Measurements from ENCODE around the gene POLD4.

POLD4 gene

DNA sequence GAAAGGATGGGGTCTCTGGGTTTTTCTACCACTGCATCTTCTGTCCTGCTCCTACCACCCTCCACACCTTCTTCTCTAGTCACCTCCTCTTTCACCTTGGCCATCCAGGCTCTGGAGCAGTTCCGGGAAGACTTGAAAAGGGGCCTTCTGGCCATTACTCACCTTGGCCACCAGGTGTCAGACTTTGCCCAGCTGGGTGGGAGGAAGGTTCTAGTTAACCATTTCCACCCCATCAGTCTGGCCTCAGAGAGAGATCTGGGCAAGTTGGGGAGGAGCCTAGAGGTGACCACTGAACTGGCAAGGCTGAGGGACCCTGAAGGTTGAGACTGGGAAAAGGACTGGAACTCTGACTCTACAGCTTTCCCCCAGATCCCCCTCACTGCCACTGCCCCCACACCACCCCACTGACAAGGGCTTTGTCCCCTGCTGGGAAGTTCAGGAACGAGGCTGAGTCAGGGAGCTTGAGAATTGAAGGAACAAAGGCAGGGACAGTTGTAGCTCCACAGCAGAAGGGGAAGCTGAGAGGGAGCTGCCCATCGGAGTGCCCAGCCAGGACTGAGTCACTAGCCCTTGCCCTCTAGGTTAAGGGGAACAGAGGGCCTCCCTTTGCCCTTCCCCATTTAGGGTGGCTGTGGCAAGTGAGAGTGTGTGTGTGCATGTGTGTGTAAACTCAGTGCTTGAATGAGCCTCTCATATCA, 3.7 kb upstream of the POLD4 start:
- peaks cover 26% of the 10 kb centered on the region for H3K4me1 Mint-ChIP-seq (ENCODE audit: low read depth)
- peaks cover 16% of the 10 kb centered on the region for H3K27me3 Mint-ChIP-seq (ENCODE audit: low read depth)
- H3K36me3 Mint-ChIP-seq (ENCODE audit: low read depth), result no peaks in the 10 kb centered on the region
- no peaks in the 10 kb centered on the region for H3K9me3 Mint-ChIP-seq
- DNase-seq (ENCODE audit: low spot score), result peak; percentile 64
- H3K4me3 Mint-ChIP-seq, result peak overlapping the region; percentile 41
- peak overlapping the region; percentile 87 for H3K27ac Mint-ChIP-seq

DNA sequence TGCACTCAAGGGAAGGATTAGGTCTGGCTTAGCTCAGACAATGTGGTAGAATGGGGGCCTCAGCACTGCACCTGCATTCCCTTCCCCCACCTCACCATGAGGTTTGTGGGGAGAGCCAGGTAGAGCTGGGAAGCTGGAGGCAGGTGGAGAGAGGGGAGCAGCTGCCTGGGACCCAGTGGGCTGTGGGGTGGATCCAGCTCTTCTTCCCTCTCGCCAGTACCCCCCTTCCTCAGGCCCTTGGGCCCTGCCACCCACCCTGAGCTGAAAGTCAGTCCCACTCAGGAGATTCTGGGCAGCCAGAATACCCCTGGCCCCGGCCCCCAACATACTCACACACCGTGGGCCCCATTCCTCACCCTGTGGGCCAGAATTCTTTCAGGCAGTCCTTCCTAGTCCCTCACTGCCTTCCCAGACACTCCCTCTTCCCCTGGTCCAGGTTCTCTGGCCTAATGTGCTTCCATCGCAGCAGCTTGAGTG, 3.1 kb upstream of the POLD4 start:
- H3K4me3 Mint-ChIP-seq, result peak overlapping the region; percentile 41
- no peaks in the 10 kb centered on the region for H3K36me3 Mint-ChIP-seq (ENCODE audit: low read depth)
- DNase-seq (ENCODE audit: low spot score), result no peak
- H3K27ac Mint-ChIP-seq, result peak overlapping the region; percentile 87
- peaks cover 30% of the 10 kb centered on the region for H3K4me1 Mint-ChIP-seq (ENCODE audit: low read depth)
- peaks cover 11% of the 10 kb centered on the region for H3K27me3 Mint-ChIP-seq (ENCODE audit: low read depth)
- no peaks in the 10 kb centered on the region for H3K9me3 Mint-ChIP-seq

DNA sequence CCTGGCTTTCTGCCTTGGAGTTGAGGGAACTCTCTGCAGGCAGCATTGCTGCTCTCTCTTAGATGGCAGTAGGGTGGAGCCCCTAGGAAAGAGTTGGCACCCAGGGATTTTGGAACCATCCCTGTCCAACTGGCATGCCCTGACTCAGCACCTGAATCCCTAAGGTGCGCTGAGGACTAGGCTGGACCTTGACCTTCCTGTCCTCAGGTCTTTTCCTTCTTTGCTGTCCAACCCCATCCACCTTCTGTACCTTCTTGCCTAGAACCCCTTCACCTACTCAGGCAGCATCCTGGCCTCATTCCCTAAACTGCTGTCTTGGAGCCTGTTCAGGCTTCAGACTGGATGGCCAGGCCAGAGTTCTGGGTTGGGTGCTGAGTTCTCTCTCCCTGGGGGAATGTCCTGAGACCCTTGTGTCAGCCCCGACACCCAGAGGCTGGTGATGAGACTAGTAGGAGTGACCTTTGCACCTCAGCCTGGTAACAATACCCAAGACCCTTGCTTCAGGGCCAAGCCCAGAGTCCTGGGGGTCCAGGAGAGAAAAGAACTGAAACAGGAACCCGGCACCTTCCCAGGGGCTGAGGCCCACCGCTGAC, 2.5 kb upstream of the POLD4 start:
- no peak for DNase-seq (ENCODE audit: low spot score)
- Mint-ChIP-seq H3K36me3 (ENCODE audit: low read depth) (no peaks in the 10 kb centered on the region), H3K4me1 (ENCODE audit: low read depth) (peaks cover 33% of the 10 kb centered on the region)

DNA sequence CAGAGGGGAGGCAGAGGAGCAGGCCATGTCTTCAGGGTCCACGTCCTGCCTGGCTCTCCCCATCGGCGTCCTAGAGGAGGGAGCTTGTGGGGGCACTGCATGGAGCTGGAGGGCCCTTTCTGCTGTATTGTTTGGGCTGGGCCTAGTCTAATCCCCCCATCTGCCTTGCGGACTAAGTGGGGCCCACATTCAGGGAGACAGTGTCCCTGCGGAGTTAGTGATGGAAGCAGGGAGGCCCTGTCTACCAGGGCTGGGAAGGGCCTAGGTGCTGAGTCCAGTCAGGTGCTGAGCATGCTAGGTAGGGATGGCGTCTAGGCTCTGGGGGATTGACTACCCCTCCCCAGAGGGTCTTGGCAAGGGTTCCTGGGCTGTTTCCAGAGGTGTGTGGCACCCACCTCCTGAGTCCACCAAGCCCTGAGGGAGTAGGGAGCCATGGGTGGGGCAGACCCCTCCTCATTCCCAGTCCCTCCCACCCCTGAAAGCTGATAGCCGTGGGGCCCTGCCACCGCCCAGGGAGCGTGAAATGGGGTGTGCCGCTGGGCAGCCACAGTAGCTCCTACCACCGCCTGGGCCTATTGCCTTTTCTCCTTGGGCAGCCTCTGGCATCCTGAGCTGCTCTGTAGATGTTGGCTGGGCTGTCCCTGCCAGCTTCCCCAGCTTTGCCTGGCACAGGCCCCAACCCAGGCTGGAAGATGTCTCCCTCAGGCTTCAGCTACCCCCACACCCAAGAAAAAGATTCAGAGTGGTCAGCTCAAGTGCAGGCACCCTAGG, 1.9 kb upstream of the POLD4 start:
- no peaks in the 10 kb centered on the region for H3K36me3 Mint-ChIP-seq (ENCODE audit: low read depth)
- no peak for DNase-seq (ENCODE audit: low spot score)
- no peak overlapping the region for H3K4me3 Mint-ChIP-seq
- H3K27me3 Mint-ChIP-seq (ENCODE audit: low read depth), result peaks cover 7% of the 10 kb centered on the region
- peaks cover 33% of the 10 kb centered on the region for H3K4me1 Mint-ChIP-seq (ENCODE audit: low read depth)
- H3K9me3 Mint-ChIP-seq, result no peaks in the 10 kb centered on the region
- H3K27ac Mint-ChIP-seq, result peak overlapping the region; percentile 100

More for the DNA sequence above, 2.5 kb upstream of the POLD4 start:
- peak overlapping the region; percentile 56 for H3K27ac Mint-ChIP-seq
- H3K27me3 Mint-ChIP-seq (ENCODE audit: low read depth), result peaks cover 7% of the 10 kb centered on the region
- no peaks in the 10 kb centered on the region for H3K9me3 Mint-ChIP-seq
- H3K4me3 Mint-ChIP-seq, result no peak overlapping the region

DNA sequence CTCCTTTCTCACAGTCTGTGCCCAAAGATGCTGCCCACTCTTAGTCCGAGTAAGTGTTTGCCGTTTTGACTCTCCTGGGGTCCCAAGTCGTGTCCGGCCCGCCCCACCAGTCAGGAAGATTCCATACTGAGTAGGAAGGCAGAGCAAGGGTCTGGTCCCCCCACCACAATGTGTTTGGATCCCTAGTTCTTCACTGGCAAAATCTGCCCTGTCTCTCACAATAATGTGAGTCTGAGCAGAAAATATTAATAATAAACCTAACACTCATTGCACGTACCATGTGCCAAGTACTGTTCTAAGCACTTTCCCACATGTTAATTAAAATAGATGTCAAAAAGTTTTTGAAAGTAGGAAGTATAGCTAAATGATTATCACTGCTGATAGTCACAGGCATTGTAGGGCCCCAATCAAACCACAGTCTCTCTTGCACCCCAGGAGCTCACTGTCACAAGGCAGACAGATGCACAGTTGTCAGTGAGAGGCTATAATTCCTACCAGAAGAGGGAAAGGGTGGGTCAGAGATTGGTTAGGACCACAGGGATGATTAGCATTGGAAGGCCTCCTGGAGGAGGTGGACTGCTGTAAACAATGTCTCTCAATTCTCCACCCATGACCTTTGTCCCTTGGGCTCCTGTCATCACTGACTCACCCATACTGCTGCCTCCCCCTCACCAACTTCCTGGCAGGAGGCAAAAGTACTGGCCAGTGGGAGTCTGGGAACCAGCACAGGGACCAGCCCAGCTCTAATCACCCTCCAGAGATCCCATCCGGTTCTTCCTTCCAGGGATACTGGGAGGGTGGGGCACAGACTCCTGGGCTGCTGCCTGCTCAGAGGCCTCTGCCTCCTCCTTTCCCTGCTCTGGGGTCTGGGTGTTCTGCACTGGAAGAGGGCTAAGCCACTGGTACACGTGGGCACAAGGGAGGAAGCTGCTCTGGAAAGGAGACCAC, 1.0 kb upstream of the POLD4 start:
- peak; percentile 56 for DNase-seq (ENCODE audit: low spot score)
- Mint-ChIP-seq H3K36me3 (ENCODE audit: low read depth) (no peaks in the 10 kb centered on the region), H3K9me3 (no peaks in the 10 kb centered on the region), H3K4me3 (peak overlapping the region; percentile 92), H3K27ac (peak overlapping the region; percentile 100), H3K27me3 (ENCODE audit: low read depth) (peaks cover 7% of the 10 kb centered on the region), H3K4me1 (ENCODE audit: low read depth) (peaks cover 33% of the 10 kb centered on the region)

DNA sequence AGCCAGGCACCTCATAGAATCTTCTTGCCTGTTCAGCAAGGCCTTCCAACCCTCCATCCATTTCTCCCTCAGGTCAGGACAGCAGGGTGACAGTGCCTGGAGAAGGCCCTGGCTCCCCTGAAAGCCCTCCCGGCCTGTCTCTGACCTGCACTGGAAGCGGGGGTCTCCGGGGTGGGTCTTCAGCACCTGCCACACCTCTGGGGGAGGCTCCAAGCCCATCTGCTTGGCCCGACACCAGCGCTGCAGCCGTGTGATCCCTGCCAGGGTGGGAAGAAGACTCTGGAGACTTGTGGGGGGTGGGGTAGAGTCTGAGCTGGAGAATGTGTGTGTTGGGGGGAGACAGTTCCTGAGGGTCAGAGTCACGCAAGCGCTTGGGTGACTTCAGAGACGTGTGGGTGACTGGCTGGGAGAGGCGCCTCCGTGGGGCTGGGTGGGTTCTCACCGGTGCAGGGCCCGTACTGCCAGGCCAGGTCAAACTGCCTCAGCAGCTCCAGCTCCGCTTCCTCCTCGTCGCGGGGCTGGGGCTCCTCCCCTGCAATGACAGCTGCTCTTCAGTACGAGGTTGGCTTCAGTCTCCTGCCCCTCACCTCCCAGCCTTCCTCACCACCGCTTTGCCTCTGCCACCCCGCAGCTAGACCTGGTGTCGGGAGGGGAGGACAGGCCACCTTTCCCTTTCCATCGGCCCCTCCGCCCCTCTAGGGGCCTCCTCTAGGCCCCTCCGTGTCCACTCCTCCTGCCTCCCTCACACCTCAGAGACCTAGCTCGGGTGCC, 615 bp downstream of the POLD4 start:
- H3K4me3 Mint-ChIP-seq, result peak overlapping the region; percentile 92
- peaks cover 33% of the 10 kb centered on the region for H3K4me1 Mint-ChIP-seq (ENCODE audit: low read depth)
- H3K36me3 Mint-ChIP-seq (ENCODE audit: low read depth), result no peaks in the 10 kb centered on the region
- peak overlapping the region; percentile 100 for H3K27ac Mint-ChIP-seq
- no peaks in the 10 kb centered on the region for H3K9me3 Mint-ChIP-seq
- no peaks in the 10 kb centered on the region for H3K27me3 Mint-ChIP-seq (ENCODE audit: low read depth)
- DNase-seq (ENCODE audit: low spot score), result no peak

DNA sequence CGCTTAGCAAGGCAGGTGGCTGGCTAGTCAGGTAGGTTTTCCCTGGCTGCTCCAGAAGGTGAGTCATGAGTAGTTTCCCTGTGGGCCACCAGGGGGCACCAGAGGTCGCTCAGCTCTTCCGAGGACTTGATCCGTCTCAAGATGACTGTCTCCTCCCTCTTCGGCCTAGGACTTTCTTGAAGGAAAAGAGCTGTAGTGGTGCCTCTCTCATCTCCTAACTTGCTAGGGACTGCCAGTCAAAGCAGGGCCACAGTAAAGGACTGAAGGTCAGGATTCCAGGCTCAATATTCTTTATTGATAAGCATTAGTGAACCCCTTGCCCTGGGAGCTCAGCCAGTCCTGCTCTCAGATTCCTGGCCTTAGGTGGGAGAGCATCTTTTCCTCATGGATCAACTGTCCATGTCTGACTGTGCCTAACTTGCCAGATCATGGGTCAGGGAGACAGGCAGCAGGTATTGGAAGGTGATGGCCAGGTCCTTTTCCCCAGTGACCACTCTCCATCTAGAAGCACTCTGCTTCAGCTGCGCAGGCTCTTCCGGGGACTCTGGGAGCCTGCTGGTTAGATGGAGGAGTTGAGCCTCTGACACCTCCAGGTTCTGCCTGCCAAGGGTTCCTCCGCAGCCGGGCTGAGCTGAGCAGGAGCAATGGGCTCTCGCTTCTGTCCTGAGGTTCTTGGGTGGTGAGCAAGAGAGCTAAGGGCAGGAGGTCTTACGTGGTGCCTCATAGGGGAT, 1.9 kb downstream of the POLD4 start:
- Mint-ChIP-seq H3K9me3 (no peaks in the 10 kb centered on the region), H3K4me3 (peak overlapping the region; percentile 68), H3K27ac (peak overlapping the region; percentile 58), H3K27me3 (ENCODE audit: low read depth) (no peaks in the 10 kb centered on the region), H3K4me1 (ENCODE audit: low read depth) (peaks cover 28% of the 10 kb centered on the region), H3K36me3 (ENCODE audit: low read depth) (no peaks in the 10 kb centered on the region)
- peak; percentile 47 for DNase-seq (ENCODE audit: low spot score)

DNA sequence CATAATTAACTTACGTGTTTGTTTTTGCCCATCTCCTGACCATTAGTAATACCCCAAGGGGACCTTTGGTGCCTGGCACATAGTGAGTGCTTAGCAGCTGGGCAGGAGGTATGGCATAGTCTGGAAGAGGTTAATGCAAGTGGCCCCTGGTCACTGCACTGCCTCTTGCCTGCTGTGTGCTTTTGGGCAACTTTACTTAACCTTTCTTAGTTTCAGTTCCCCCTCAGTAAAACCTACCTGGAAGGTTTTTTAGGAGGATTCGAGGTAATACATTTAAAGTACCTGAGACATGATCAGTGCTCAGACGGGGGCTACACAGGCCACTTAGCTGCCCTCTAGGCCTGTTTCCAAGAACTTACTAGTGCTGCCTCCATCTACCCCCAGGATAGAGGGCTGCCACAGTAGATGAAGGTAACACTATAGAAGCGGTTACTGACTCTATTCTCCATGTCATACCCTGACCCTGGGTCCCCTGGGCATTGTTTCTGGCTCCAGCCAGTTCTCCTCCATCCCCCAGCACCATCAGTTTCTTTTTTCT, 3.3 kb downstream of the POLD4 start:
- Mint-ChIP-seq H3K4me1 (ENCODE audit: low read depth) (peaks cover 38% of the 10 kb centered on the region), H3K4me3 (no peak overlapping the region), H3K36me3 (ENCODE audit: low read depth) (no peaks in the 10 kb centered on the region), H3K27ac (no peak overlapping the region), H3K27me3 (ENCODE audit: low read depth) (no peaks in the 10 kb centered on the region), H3K9me3 (no peaks in the 10 kb centered on the region)
- no peak for DNase-seq (ENCODE audit: low spot score)

DNA sequence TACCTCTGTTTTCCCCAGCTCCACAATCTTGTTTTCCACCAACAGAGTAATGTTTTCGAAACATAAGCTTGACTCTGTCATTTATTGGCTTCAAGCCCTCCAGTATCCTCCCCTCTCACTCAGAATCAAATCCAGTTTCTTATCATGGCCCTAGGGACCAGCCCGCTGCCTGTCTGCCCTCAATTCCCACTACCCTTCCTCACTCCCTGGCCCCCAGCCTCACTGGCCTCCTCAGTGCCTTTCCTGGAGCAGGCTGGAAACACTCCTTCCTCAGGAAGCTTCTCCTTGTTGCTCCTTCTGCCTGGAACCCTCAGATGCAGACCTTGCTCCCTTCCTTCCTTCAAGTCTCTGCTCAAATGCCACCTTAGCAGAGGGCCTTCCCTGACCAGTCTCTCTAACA, 3.9 kb downstream of the POLD4 start:
- Mint-ChIP-seq H3K36me3 (ENCODE audit: low read depth) (no peaks in the 10 kb centered on the region), H3K4me1 (ENCODE audit: low read depth) (peaks cover 36% of the 10 kb centered on the region), H3K27me3 (ENCODE audit: low read depth) (no peaks in the 10 kb centered on the region), H3K27ac (no peak overlapping the region), H3K9me3 (no peaks in the 10 kb centered on the region), H3K4me3 (no peak overlapping the region)
- no peak for DNase-seq (ENCODE audit: low spot score)

DNA sequence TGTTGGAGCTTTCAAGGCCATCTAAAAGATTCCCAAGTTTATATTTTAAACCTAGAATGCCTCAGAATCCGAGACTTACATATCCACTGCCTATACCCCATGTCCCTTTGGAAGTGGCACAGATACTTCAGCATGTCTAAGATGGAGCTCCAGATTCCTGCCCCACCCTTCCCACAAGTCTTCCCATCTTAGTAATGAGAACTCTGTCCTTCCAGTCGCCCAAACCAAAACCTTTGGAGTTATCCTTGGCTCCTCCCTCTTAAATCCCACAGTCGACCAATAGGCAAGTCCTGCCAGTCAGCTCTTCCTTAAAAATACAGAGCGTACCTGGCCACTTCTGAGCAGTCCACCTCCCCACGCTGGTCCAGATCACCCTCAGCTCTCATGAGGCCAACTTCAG, 4.3 kb downstream of the POLD4 start:
- Mint-ChIP-seq H3K36me3 (ENCODE audit: low read depth) (no peaks in the 10 kb centered on the region), H3K4me1 (ENCODE audit: low read depth) (peaks cover 36% of the 10 kb centered on the region), H3K27ac (no peak overlapping the region), H3K9me3 (no peaks in the 10 kb centered on the region), H3K4me3 (no peak overlapping the region), H3K27me3 (ENCODE audit: low read depth) (no peaks in the 10 kb centered on the region)
- no peak for DNase-seq (ENCODE audit: low spot score)

DNA sequence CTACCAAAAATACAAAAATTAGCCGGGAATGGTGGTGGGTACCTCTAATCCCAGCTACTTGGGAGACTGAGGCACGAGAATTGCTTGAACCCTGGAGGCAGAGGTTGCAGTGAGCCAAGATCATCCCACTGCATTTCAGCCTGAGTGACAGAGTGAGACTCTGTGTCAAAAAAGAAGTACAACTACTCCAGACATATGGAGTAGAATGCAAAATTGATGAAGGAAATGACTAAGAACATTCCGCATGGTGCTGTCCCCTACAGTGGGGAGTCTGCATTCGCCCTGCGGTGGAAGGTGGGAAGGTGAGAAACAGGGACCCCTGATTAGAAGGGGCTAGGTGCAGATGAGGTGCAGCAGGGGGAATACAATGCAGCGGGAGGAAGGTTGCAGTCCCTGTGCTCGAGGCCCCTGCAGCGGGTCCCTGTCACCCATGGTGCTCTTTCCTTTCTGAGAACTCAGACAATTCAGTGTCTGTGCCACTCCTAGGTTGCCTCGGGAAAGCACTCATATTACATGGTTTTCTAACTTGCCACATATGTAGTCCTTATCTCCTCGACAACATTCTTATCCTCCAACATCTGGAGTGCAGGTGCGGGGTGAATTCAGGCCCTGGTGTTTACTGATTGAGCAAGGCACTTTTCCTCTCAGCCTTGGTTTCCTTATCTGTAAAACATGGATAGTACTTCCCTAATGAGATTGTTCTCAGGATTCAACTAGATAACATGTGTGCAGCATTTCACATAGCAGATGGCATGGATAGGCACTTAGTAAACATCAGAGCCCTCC, 5.2 kb downstream of the POLD4 start:
- no peak for DNase-seq (ENCODE audit: low spot score)
- Mint-ChIP-seq H3K27ac (no peak overlapping the region), H3K4me3 (no peak overlapping the region), H3K9me3 (no peaks in the 10 kb centered on the region), H3K4me1 (ENCODE audit: low read depth) (peaks cover 32% of the 10 kb centered on the region), H3K27me3 (ENCODE audit: low read depth) (no peaks in the 10 kb centered on the region), H3K36me3 (ENCODE audit: low read depth) (no peaks in the 10 kb centered on the region)
